Activated naive CD4-positive, alpha-beta T cell treated with anti-CD3 and anti-CD28 coated beads, Interleukin-2, amount 50 U/mL, for 16 hours (primary cell): Measurements from ENCODE around the gene C8B.

Experiments used
- DNase-seq: peaks from one replicate; pipeline ENCODE4 v3.0.0-alpha.2; 2020

C8B gene

DNA sequence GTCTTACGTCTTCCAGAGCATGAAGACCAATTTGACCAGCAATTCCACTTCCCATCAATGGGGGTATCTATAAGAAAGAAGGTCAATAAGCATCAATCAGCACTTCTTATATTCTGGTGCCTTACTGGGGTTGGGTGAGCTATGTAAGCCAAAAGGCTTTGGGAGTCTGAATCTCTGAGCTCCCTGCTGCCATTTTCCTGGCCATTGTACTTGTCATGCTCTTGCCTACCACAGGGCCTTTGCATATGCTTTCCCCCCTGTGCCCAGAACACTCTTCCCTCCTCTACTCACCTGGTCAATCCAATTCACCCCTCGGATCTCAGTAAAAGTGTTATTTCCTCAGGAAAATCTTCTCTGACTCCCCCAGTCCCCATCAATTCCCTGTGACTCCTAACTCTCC lies 36.3 kb downstream of the C8B start:
- DNase-seq = no peak

DNA sequence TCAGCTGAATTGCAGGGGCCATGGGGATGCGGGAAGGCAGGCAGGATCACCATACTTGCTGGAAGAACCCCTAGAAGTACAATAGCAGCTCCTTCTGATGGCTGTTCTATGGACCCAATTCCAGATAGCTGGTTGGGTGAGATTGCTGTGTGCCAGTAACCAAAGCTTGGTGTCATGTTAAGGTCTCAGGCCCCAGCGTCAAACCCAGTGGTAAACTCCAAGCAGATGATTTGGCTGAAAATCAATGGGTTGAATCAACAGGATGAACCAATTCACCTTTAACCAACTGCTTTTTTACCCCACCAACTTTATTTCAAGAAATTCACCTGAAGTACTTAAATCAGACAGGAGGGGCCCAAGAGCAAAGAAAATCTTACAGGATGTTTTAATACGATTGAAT lies 37.8 kb downstream of the C8B start:
- no peak for DNase-seq

DNA sequence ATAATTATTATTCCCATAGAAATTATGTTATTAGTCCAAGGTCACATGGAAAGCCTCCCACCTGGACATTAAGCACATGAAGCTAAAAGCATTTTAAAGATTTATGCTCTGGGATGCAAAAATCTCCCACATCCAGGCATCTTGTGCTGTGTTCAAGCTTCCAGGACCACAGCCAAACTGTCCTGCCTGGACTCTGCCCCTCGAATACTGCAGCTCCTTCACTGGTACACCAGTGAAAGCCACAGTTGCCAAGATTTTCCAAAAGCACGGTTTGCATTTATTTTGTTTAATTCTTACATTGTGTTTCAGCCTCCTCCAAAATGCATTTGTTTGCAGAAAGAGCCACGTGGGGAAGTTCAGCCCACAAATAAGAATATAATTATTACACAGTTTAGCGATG lies 38.6 kb downstream of the C8B start:
- DNase-seq = no peak

DNA sequence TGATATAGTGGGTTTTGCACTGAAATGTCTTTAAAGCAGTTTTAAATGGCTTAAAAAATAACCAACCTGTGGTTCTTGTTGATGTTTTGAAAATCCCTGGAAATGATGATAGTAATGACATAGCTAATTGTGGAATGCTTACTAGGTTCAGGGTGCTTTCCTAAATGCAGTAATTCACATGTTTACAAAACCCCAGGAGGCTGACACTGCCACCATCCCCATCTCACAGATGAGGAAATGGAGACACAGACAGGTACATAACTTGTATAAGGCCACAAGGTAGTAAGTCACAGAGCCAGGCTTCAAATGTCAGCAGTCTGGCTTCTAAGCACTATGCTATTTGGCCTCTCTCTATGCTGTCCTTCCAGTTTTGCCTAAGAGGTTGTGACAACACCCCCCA lies 40.6 kb downstream of the C8B start:
- no peak for DNase-seq

DNA sequence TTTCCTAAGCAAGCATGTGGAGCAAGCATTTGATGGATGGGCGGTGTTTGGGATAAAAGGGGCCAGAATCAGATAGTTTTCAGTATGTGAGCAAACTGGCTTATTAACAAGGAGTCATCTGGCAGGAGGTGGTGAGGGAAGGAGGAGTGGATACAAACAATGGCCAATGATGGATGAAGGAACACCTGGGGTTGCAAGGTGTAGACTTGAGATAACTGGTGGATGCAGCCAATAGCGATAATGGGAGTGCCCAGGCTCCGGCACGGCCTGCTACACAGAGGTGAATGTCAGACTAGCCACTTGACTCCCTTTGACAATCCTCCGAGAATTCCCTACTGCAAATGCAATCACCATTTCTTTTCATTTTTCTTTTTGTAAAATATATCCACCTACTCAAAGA lies 41.7 kb downstream of the C8B start:
- DNase-seq = no peak

DNA sequence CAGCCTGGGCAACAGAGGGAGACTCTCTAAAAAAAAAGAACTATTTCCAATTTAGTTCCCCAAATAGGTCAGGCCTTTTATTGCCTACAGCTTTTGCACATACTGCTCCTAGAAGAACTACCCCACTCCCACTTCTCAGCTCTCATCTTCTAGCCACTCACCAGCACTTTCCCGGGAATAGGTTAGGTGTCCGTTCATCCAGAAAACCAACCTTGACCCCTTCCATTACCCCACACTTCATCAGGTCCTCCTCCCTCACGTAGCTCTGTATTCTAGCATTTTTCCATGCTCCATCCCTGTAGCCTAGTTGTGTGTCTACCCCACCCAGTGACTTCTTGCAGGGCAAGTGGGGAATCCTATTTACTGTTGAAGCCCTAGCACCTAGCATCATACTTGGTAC lies 42.6 kb downstream of the C8B start:
- no peak for DNase-seq

DNA sequence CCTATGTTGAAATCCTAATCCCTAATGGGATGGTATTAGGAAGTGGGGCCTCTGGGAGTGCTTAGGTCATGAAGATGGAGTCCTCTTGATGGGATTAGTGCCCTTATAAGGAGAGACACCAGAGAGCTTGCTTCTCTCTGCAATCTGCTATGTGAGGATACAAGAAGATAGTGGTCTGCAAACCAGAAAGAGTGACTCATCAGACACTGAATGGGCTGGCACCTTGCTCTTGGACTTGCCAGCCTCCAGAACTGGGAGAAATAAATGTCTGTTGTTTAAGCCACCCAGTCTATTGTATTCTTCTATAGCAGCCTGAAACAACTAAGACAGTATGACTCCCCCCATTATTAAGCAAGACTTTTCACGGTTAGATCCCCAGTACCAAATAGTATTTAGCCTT lies 43.3 kb downstream of the C8B start:
- no peak for DNase-seq

DNA sequence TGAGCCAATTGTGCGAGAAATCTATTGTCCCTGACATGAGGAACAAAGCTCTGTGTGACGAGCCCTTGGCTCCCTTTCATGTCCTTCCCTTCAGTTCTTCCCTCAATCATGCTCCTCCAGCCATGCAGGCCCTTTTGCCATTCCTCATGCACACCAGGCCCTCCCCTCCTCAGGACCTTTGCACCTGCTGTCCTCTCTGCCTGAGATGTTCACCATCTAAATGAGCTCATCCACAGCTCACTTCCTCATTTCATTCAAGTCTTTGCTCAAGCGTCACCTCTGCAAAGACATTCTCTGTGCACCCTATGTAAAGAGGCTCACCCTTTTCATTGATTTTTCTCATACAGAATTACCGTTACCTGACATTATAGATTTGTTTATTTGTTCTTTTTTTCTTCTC lies 43.7 kb downstream of the C8B start:
- no peak for DNase-seq

DNA sequence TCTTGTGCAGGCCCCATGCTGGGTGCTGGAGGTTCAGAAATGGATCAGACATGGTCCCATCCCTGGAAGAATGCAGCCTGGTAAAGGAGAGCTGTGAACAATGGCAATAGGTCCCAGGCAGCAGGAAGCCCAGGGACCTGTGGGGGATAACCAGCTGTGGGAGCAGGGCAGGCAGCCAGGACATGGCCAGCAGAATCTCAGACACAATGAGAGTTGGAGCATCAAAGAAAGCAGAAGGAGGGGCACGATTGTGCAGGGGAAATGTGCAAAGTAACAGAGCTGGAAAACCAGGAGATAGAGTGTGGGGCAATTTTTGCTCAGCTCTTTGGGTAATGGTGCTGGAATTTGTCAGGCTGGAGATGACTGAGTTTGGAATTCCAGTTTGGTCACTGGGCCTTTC lies 44.3 kb downstream of the C8B start:
- DNase-seq = no peak

DNA sequence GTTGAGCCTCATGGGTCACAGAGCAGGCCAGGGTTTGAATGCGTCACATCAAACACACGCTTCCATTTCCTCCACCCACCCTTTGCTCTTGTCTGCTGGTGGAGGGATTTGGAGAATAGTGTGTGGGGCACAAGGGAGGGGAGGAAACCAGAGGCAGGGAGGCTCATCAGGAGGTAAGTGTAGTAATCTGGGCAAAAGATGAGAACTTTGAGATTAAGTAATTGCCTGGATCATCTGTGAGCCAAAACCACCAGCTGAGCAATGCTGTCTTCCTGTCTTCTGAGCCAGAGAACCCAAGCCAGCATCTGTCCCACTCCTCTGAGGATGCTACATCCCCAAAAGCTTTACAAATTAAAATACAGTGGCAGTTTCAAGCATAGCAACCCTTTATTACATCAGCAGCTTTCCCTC lies 45.2 kb downstream of the C8B start:
- no peak for DNase-seq

DNA sequence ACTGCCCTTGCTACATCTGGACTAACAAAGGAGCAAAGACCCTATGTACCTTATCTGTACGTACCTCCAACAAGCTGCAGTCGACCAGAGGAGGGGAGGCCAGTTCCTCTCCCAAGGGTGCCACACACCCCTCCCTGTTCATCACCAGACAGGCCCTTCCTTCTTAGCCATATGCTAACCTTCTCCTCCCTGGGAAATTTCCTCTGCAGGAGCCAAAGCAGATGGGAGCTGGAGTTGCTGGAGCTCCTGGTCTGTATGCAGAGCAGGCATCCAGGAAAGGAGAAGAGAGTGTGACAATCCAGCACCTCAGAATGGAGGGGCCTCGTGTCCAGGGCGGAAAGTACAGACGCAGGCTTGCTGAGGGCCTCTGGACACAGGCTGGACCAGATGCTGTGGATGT lies 48.5 kb downstream of the C8B start:
- no peak for DNase-seq

DNA sequence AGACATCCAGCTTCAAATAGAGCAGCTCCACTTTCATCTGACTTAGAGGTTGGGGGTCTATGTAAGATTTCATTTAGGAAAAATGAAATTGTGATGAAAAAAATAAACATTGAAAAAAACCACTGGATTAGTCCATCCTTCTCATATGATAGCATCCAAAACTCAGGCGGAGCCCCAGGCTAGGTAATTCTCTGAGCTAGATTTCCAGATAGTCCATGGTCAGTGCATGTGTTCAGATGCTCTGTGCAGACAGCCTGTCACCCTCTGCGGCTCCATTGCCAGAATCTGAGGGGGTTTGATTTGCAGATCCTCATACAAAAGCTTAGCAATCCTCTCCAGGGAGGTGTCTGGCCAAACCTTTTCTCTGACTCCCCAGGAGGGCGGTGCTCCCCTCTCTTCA lies 49.2 kb downstream of the C8B start:
- DNase-seq = no peak

DNA sequence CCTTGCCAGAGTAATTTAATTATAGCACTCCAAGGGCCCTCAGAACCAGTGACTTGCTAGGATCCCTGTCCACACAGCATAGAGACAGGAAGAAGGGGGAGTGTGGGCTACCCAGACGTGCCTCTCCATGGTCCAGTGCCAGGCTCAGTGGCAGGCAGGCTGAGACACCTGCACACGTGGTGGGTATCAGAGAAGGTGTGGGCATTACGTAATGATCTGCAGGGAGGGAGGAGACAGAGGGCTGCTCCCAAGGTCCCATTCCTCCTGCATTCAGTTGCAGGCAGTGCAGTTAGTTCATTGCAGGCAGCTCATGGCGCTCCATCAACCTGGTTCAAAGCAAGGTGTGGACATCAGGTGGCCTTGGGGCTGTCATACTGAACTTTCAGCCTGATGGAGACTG lies 49.9 kb downstream of the C8B start:
- DNase-seq = no peak

DNA sequence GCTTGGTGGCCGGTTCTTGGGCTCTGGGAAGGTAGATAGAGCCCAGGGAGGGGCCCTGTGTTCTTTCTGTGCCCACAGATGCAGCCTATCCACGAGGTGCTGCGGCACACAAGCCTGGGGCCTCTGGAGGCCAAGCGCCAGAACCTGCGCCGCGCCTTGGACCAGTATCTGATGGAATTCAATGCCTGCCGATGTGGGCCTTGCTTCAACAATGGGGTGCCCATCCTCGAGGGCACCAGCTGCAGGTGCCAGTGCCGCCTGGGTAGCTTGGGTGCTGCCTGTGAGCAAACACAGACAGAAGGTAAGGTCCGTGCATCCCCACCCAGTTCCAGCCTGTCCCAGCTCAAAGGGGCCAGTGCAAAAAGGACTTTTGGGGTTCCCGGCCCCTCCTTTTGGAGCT lies 53.5 kb downstream of the C8B start:
- no peak for DNase-seq

DNA sequence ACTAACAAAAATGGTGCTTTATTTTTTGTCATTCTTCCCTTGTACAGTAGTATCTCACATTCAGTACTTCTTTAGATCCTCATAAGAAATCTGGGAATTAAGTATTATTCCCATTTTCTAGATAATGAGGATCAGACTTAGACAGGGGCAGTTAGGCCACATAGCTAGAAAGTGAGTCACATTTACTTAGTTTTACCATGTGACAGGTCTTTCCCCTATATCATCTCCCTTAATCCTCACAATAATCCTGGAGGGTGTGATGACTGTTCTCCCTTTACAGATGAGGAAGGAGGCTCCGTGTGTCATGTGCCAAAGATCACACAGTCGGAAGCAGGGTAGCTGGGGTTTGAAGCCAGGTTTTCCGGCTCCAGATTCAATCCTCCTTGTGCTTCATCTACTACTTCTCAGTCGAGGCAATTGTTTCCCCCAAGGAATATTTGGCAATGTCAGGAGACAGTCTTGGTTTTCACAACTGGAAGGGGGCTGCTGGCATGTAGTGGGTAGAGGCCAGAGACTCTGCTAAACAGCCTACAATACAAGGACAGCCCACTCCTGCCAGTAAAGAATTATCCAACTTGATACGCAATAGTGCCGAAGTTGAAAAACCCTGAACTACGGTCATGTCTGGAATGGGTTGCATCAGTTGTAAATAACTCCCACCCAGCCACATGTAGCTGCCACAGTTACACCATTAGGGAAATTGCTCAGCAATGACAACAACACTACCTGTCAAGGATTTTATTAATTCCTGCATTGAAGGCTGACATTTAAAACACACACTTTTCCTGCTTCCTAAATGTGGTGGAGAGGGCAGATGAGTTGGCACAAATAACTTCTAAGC lies 54.5 kb downstream of the C8B start:
- no peak for DNase-seq

DNA sequence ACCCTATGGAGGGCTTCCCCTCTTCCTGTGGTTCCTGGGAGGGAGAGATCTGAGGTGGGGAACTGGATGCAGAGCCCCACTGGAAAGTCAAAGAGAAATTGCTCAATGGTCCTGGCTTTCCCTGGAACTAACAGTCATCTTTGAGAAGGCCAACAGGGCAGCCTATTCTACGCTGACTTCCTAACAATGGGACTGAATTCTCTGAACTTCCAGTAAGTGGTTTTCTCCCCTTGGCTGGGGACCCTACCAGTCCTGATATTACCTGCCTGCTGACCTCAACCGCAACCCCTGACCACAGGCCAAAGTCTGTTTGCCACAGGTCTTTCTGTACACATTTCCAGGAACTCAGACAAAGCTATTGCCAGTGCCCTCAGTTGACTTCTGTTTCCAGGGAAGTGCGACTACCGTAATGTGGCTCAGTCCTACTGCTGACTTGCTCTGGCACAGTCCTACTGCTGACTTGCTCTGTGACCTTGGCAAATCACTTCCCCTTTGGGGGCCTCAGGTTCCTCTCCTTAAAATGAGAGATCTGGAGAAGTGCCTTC lies 55.3 kb downstream of the C8B start:
- no peak for DNase-seq

DNA sequence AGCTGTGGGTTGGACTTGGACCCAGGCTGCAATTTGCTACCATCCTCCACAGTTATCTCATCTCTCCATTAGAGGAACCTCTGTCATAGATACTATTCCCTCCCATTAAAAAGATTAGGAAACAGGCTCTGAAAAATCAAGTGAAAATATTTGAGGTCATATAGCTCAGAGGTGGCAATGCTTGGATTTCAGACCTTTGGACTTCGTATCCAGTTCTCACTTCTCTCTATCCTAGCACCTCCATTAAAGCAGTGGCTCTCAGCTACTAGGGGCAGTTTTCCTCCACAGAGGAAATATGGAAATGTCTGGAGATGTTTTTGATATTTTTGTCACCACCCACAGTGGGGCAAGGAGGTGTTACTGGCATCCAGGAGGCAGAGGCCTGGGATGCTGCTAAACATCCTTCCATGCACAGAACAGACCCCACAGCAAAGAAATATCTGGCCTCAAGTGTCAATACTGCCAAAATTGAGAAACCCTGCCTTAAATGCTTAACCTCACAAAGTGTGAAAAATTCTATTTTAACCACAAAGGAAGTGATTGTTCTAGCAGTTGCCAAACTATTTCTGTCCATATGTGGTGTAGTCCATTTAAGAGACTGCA lies 57.1 kb downstream of the C8B start:
- no peak for DNase-seq

DNA sequence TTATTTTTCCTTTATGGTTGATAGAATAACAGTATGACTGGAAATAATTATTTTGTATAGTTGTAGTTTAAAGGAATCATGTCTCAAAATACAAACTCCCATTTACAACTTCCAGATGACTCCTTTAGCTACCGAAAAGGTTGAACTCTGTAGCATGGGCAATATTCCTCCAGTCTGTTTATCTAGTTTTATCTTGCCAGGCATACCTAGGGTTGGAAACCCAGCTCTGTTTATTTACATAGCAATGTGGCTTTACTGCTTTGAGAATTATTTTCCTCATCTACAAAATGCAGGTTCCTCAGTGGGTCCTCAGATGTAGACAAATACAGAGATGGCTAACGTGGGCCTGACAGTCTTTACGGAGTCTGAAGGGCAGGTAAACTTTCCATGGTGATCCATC lies 60.1 kb downstream of the C8B start:
- DNase-seq = no peak

DNA sequence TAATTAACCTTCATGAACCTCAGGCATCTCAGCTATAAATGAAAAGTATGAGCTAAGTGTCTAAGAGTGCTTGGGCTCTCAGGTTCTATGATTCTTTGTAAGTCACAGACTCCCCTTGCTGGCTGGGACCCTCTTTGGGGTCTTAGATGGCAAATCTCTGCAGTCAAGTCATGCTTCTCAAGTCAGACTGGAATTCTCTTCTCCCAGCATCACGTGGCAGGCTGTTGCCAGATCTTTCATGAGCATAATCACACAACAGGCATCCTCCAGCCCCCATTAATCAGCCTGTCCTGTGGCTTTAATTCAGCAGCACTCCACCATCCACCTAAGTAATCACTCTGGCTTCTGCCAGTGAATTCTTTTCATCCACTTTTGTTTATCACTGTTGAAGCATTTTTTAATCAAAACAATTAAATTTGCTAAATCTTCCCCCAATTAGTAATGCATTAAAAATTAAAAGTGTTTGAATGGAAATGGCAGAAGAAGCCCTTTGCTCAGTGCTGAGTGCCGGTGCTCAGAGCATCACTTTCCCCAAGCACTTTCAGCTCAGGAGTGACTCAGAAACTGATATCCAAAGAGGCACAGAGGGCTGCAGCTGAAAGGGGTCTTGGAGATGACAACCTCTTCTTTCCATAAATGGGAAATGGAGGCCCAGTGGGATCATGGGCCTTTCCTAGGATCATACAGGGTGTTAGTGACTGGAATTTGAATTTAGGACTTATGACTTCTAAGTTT lies 61.0 kb downstream of the C8B start:
- DNase-seq = no peak

DNA sequence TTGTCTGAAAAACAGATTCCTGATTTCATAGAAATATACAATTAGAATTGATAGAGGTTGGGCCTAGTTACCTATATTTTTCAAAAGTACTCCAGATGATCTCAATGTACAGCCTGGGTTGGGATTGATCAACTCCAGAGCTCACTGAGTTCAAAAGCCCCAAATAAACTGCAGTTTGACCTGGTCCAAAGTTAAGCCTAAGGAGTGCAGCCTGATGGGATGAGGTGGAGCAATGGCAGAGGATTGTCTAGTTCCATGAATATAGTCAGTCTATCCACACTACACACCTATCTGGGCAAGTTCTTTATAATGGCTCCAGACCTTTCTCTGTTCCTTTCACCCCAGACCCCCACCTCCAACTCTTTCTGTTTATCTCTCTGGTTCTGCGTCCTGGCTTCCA lies 62.0 kb downstream of the C8B start:
- no peak for DNase-seq

DNA sequence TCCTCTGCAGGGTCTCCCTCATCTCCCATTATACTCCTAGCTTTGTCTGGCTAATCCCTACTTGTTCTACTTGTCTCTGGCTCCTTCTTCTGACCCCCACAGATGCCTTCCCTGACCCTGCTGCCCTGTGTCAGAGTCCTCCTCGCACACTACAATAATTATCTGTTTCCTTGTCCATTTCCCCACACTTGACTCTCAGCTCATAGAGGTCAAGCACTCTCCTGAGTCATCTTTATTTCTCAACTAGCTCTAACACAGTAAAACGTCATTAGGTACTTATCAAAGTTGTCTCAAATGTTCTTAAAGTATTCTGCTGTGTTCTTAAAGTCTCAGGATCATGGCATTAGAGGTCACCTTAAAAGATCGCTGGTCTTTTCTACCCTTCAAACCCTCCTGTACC lies 64.1 kb downstream of the C8B start:
- DNase-seq = no peak

DNA sequence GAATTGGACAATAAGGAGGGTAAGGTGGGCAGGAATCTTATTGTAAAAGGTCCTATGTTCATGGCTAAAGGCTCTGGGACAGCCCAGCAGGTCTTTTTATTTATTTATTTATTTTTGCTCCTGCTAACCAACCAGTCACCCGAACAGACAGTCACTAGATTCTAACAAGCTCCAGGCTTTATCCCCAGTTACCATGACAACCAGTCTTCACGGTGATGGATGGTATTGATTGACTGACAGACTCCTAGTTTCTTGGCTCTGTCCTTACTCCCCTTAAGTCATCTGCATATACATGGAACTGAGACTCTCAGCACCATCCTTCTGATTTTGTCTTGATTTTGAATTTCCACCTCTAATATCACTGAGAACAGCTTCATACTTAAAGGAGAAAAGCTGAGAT lies 66.9 kb downstream of the C8B start:
- DNase-seq = no peak

DNA sequence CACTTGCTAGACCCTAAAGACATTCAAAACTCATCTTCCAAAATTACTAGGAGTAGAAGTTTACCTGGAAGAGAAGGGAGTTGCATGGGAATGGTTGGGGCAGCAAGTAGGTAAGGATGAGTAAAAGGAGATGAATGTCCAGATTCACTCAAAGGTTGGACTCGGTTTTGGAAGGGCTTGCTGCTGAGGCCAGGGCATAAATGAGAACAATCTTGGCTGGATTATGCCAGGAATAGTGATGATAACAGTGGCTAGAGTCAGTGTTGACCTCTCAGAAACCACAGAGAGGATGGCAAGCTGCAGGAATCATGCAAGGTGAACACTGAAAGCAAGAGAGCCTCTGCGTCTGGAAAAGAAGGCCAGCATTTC lies 67.8 kb downstream of the C8B start:
- no peak for DNase-seq
